Astrocyte (in vitro differentiated cells and primary cell): ENCODE measurements around the gene MAPRE2. TPM values are rescaled to one million over a fixed set of nuclear protein-coding genes. Genes with fewer than 3 reads are reported as not detected.

Experiments
- DNase-seq: peaks from one replicate; pipeline ENCODE4 v3.0.0-alpha.2; 2010; ENCODE audit warnings: low read depth
- FAIRE-seq: peaks from 2 replicates; lab custom pipeline; 2011; peaks lifted over from hg19 to GRCh38; lab: Jason Lieb, UNC
- H2AFZ ChIP-seq: 2 replicates; pipeline ENCODE4 v1.6.0; 2012; ENCODE audit warnings: low read depth, low read length, inconsistent platforms
- H3K27ac ChIP-seq: 2 replicates; pipeline ENCODE4 v1.5.1; 2011; ENCODE audit warnings: low read depth, low read length, inconsistent platforms
- H3K27me3 ChIP-seq: 2 replicates; pipeline ENCODE4 v1.6.0; 2011; ENCODE audit warnings: low read length, inconsistent platforms; ENCODE audit not compliant: insufficient read depth
- H3K36me3 ChIP-seq: 2 replicates; pipeline ENCODE4 v1.5.1; 2011; ENCODE audit warnings: low read length, inconsistent platforms; ENCODE audit not compliant: insufficient read depth
- H3K4me1 ChIP-seq: 2 replicates; pipeline ENCODE4 v1.5.1; 2011; ENCODE audit warnings: low read length, inconsistent platforms; ENCODE audit not compliant: insufficient read depth
- H3K4me2 ChIP-seq: 2 replicates; pipeline ENCODE4 v1.6.0; 2012; ENCODE audit warnings: low read length, inconsistent platforms
- H3K4me3 ChIP-seq: 2 replicates; pipeline ENCODE4 v1.5.1; 2011; ENCODE audit warnings: low read depth, mild to moderate bottlenecking, low read length, inconsistent platforms; ENCODE audit not compliant: insufficient read depth
- H3K79me2 ChIP-seq: 2 replicates; pipeline ENCODE4 v1.6.0; 2012; ENCODE audit warnings: mild to moderate bottlenecking, low read length, inconsistent platforms; ENCODE audit not compliant: insufficient read depth
- H3K9ac ChIP-seq: 2 replicates; pipeline ENCODE4 v1.6.0; 2012; ENCODE audit warnings: mild to moderate bottlenecking, low read length, inconsistent platforms
- H3K9me3 ChIP-seq: 2 replicates; pipeline ENCODE4 v1.5.1; 2012; ENCODE audit warnings: low read depth, mild to moderate bottlenecking, low read length, inconsistent platforms; ENCODE audit not compliant: insufficient read depth
- H4K20me1 ChIP-seq: 2 replicates; pipeline ENCODE4 v1.6.0; 2012; ENCODE audit warnings: low read length, inconsistent platforms; ENCODE audit not compliant: insufficient read depth
- H3K27ac Mint-ChIP-seq: one replicate; pipeline ENCODE4 v1.8.0; 2021; ENCODE audit warnings: mild to moderate bottlenecking, mixed read lengths; ENCODE audit not compliant: unreplicated experiment
- H3K27me3 Mint-ChIP-seq: one replicate; pipeline ENCODE4 v1.8.0; 2021; ENCODE audit warnings: low read depth, mixed read lengths; ENCODE audit not compliant: unreplicated experiment
- H3K36me3 Mint-ChIP-seq: one replicate; pipeline ENCODE4 v1.8.0; 2021; ENCODE audit warnings: low read depth, mixed read lengths; ENCODE audit not compliant: unreplicated experiment
- H3K4me1 Mint-ChIP-seq: one replicate; pipeline ENCODE4 v1.8.0; 2021; ENCODE audit warnings: low read depth, mixed read lengths; ENCODE audit not compliant: unreplicated experiment
- H3K4me3 Mint-ChIP-seq: one replicate; pipeline ENCODE4 v1.8.0; 2021; ENCODE audit warnings: mild to moderate bottlenecking, moderate library complexity, mixed read lengths; ENCODE audit not compliant: unreplicated experiment
- H3K9me3 Mint-ChIP-seq: one replicate; pipeline ENCODE4 v1.8.0; 2021; ENCODE audit warnings: mild to moderate bottlenecking, mixed read lengths; ENCODE audit not compliant: unreplicated experiment
- CTCF ChIP-seq: IDR thresholded peaks from 2 replicates; pipeline ENCODE4 v1.5.1; 2011; ENCODE audit warnings: low read depth, mild to moderate bottlenecking, inconsistent platforms, low read length, moderate library complexity; ENCODE audit not compliant: insufficient read depth
- EZH2 ChIP-seq: IDR thresholded peaks from 2 replicates; pipeline ENCODE4 v1.6.1; 2012; ENCODE audit warnings: mild to moderate bottlenecking, low read length, inconsistent platforms; ENCODE audit not compliant: insufficient read depth
- total RNA-seq: library from RNA; stranded (reverse); gene quantifications from 2 replicates; pipeline ENCODE4 v1.2.1, GENCODE V29; 2021

MAPRE2 gene
- total RNA-seq, 1 donor from 2014 or later = 33.8 TPM

- Histone ChIP-seq H3K4me2 (no peak overlapping the region), H2AFZ (no peak overlapping the region), H3K4me1 (no peaks in the 10 kb centered on the region), H3K9ac (no peak overlapping the region), H3K79me2 (no peaks in the 10 kb centered on the region), H3K9me3 (no peaks in the 10 kb centered on the region), H3K36me3 (no peaks in the 10 kb centered on the region), H3K27ac (no peak overlapping the region), H3K4me3 (no peak overlapping the region), H3K27me3 (no peaks in the 10 kb centered on the region), H4K20me1 (no peaks in the 10 kb centered on the region)
- Mint-ChIP-seq H3K36me3 (no peaks in the 10 kb centered on the region), H3K4me1 (no peaks in the 10 kb centered on the region), H3K4me3 (no peak overlapping the region), H3K27ac (no peak overlapping the region), H3K9me3 (no peaks in the 10 kb centered on the region), H3K27me3 (peaks cover 2% of the 10 kb centered on the region)
- no peak for FAIRE-seq
- no peak for DNase-seq
- no peak for TF ChIP-seq CTCF
- TF ChIP-seq EZH2 = no peak
These were observed 140.9 kb downstream of the MAPRE2 start for GRCh38 chr18:35182151-35182550.

DNA sequence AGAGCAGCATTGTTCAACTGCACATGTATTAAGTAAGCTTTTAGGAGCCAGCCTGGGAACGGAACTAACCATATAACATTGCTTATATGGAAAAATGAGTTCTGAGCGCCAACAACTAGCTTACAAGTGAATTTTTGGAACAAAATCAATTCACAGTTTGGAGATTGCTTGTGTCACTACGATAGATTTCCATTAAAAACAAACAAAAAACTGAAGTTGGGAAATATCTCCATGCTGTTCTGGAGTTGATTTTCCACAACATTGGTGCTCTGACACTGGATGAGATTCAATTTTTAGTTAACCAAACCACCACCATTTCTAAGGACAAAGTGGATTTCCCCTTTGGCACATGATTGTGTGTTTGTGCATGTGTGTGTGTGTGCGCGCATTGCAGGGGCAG is 142.7 kb downstream of the MAPRE2 start:
- no peaks in the 10 kb centered on the region for H4K20me1 ChIP-seq
- TF ChIP-seq CTCF (no peak), EZH2 (no peak)
- no peaks in the 10 kb centered on the region for H3K9me3 Mint-ChIP-seq
- no peaks in the 10 kb centered on the region for H3K27me3 ChIP-seq
- H3K9me3 ChIP-seq = no peaks in the 10 kb centered on the region
- no peak for DNase-seq
- H3K4me2 ChIP-seq = no peak overlapping the region
- no peaks in the 10 kb centered on the region for H3K36me3 Mint-ChIP-seq
- no peaks in the 10 kb centered on the region for H3K4me1 ChIP-seq
- no peak overlapping the region for H3K27ac ChIP-seq
- H3K27ac Mint-ChIP-seq = no peak overlapping the region
- no peak overlapping the region for H3K9ac ChIP-seq
- no peak for FAIRE-seq
- H2AFZ ChIP-seq = no peak overlapping the region
- H3K4me3 Mint-ChIP-seq = no peak overlapping the region
- no peaks in the 10 kb centered on the region for H3K4me1 Mint-ChIP-seq
- H3K27me3 Mint-ChIP-seq = peaks cover 2% of the 10 kb centered on the region
- no peaks in the 10 kb centered on the region for H3K79me2 ChIP-seq
- no peaks in the 10 kb centered on the region for H3K36me3 ChIP-seq
- no peak overlapping the region for H3K4me3 ChIP-seq

DNA sequence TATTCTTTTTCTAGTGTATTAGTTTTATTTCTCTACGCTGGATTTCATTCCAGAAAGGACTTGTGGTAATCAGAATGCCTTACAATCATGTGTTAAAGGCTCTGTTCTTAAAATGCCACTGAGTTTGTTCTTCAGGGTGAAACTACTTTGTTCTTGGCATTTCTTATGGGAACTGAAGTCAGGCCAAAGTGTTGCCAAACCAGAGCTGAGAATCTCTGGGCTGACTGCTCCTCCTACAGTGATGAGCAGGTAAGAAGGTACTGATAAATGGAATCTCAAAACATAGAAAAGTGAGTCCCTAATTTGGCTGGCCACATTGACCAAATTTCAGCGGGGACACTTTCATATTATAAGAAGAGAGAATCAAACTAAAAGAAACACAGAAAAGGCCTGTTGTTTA is 144.6 kb downstream of the MAPRE2 start:
- Histone ChIP-seq H3K36me3 (no peaks in the 10 kb centered on the region), H2AFZ (no peak overlapping the region), H3K9ac (no peak overlapping the region), H3K9me3 (no peaks in the 10 kb centered on the region), H3K27ac (no peak overlapping the region), H3K4me1 (no peaks in the 10 kb centered on the region), H4K20me1 (no peaks in the 10 kb centered on the region), H3K27me3 (no peaks in the 10 kb centered on the region), H3K79me2 (no peaks in the 10 kb centered on the region), H3K4me3 (no peak overlapping the region), H3K4me2 (no peak overlapping the region)
- no peak overlapping the region for H3K27ac Mint-ChIP-seq
- no peaks in the 10 kb centered on the region for H3K4me1 Mint-ChIP-seq
- H3K9me3 Mint-ChIP-seq = no peaks in the 10 kb centered on the region
- TF ChIP-seq EZH2 = no peak
- TF ChIP-seq CTCF = no peak
- no peak overlapping the region for H3K4me3 Mint-ChIP-seq
- H3K36me3 Mint-ChIP-seq = no peaks in the 10 kb centered on the region
- DNase-seq (no peak), FAIRE-seq (no peak)
- H3K27me3 Mint-ChIP-seq = peaks cover 2% of the 10 kb centered on the region
